ENCODE data around the gene FRG2C. TPM values are rescaled to one million over a fixed set of nuclear protein-coding genes. Genes with fewer than 3 reads are reported as not detected.

The FRG2C gene
- total RNA-seq, 1 experiment from 2014 or later: 0.09 TPM

DNA sequence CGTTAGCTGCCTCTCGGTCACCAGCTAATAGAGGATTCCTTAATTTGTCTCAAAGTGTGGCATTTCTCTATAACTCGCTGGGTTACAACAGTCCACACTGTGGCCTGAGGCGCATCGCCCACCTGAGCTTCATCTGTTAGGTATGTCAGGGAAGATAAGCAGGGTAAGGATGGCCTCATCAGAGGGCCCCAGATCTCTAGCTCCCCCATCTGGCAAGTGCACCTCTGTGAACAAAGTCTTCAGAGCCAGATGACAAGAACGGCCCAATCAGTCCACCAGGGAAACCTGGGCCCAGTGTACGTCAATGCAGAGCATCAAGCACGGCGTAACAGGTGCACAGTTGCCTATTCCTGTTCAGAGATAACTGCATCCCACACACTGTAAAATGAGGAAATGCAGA, 23.2 kb downstream of the FRG2C start (continued):
- TF ChIP-seq, protein P1, sequence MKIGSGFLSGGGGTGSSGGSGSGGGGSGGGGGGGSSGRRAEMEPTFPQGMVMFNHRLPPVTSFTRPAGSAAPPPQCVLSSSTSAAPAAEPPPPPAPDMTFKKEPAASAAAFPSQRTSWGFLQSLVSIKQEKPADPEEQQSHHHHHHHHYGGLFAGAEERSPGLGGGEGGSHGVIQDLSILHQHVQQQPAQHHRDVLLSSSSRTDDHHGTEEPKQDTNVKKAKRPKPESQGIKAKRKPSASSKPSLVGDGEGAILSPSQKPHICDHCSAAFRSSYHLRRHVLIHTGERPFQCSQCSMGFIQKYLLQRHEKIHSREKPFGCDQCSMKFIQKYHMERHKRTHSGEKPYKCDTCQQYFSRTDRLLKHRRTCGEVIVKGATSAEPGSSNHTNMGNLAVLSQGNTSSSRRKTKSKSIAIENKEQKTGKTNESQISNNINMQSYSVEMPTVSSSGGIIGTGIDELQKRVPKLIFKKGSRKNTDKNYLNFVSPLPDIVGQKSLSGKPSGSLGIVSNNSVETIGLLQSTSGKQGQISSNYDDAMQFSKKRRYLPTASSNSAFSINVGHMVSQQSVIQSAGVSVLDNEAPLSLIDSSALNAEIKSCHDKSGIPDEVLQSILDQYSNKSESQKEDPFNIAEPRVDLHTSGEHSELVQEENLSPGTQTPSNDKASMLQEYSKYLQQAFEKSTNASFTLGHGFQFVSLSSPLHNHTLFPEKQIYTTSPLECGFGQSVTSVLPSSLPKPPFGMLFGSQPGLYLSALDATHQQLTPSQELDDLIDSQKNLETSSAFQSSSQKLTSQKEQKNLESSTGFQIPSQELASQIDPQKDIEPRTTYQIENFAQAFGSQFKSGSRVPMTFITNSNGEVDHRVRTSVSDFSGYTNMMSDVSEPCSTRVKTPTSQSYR (CRISPR knock-in tag; IDR thresholded peaks at IDR 0.05): no peak
- TF ChIP-seq, protein P2, sequence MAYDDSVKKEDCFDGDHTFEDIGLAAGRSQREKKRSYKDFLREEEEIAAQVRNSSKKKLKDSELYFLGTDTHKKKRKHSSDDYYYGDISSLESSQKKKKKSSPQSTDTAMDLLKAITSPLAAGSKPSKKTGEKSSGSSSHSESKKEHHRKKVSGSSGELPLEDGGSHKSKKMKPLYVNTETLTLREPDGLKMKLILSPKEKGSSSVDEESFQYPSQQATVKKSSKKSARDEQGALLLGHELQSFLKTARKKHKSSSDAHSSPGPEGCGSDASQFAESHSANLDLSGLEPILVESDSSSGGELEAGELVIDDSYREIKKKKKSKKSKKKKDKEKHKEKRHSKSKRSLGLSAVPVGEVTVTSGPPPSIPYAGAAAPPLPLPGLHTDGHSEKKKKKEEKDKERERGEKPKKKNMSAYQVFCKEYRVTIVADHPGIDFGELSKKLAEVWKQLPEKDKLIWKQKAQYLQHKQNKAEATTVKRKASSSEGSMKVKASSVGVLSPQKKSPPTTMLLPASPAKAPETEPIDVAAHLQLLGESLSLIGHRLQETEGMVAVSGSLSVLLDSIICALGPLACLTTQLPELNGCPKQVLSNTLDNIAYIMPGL (CRISPR knock-in tag; IDR thresholded peaks at IDR 0.05): no peak
- TF ChIP-seq SMAD3 (CRISPR knock-in tag; IDR thresholded peaks at IDR 0.05; ENCODE audit: borderline replicate concordance) (no peak), NFE2L1 (CRISPR knock-in tag; IDR thresholded peaks at IDR 0.05) (no peak)
- TF ChIP-seq, protein P3, sequence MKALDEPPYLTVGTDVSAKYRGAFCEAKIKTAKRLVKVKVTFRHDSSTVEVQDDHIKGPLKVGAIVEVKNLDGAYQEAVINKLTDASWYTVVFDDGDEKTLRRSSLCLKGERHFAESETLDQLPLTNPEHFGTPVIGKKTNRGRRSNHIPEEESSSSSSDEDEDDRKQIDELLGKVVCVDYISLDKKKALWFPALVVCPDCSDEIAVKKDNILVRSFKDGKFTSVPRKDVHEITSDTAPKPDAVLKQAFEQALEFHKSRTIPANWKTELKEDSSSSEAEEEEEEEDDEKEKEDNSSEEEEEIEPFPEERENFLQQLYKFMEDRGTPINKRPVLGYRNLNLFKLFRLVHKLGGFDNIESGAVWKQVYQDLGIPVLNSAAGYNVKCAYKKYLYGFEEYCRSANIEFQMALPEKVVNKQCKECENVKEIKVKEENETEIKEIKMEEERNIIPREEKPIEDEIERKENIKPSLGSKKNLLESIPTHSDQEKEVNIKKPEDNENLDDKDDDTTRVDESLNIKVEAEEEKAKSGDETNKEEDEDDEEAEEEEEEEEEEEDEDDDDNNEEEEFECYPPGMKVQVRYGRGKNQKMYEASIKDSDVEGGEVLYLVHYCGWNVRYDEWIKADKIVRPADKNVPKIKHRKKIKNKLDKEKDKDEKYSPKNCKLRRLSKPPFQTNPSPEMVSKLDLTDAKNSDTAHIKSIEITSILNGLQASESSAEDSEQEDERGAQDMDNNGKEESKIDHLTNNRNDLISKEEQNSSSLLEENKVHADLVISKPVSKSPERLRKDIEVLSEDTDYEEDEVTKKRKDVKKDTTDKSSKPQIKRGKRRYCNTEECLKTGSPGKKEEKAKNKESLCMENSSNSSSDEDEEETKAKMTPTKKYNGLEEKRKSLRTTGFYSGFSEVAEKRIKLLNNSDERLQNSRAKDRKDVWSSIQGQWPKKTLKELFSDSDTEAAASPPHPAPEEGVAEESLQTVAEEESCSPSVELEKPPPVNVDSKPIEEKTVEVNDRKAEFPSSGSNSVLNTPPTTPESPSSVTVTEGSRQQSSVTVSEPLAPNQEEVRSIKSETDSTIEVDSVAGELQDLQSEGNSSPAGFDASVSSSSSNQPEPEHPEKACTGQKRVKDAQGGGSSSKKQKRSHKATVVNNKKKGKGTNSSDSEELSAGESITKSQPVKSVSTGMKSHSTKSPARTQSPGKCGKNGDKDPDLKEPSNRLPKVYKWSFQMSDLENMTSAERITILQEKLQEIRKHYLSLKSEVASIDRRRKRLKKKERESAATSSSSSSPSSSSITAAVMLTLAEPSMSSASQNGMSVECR (CRISPR knock-in tag; IDR thresholded peaks at IDR 0.05; ENCODE audit: borderline replicate concordance): no peak

GRCh38 chr3:75692061-75692460, 27.9 kb downstream of the FRG2C start:
- CTCF ChIA-PET: no interaction called here
- Mint-ChIP-seq H3K4me3 (no peak overlapping the region), H3K4me1 (no peaks in the 10 kb centered on the region), H3K36me3 (peaks cover 31% of the 10 kb centered on the region), H3K27me3 (ENCODE audit: low read depth) (no peaks in the 10 kb centered on the region), H3K9me3 (peaks cover 10% of the 10 kb centered on the region), H3K27ac (no peak overlapping the region)
- POLR2A ChIA-PET: no interaction called here
- no peak for DNase-seq (ENCODE audit: low spot score)
- ATAC-seq: no peak
- no peak for TF ChIP-seq TP53 (CRISPR knock-in tag; IDR thresholded peaks at IDR 0.05)
- TF ChIP-seq ZBTB21 (CRISPR knock-in tag; IDR thresholded peaks at IDR 0.05; ENCODE audit: borderline replicate concordance): no peak
- no peak for TF ChIP-seq ZNF416 (CRISPR knock-in tag; IDR thresholded peaks at IDR 0.05)
- TF ChIP-seq ZNF425 (CRISPR knock-in tag; conservative IDR thresholded peaks at IDR 0.05): no peak
- TF ChIP-seq JUN (CRISPR knock-in tag; IDR thresholded peaks at IDR 0.05): no peak
- TF ChIP-seq, protein P4, sequence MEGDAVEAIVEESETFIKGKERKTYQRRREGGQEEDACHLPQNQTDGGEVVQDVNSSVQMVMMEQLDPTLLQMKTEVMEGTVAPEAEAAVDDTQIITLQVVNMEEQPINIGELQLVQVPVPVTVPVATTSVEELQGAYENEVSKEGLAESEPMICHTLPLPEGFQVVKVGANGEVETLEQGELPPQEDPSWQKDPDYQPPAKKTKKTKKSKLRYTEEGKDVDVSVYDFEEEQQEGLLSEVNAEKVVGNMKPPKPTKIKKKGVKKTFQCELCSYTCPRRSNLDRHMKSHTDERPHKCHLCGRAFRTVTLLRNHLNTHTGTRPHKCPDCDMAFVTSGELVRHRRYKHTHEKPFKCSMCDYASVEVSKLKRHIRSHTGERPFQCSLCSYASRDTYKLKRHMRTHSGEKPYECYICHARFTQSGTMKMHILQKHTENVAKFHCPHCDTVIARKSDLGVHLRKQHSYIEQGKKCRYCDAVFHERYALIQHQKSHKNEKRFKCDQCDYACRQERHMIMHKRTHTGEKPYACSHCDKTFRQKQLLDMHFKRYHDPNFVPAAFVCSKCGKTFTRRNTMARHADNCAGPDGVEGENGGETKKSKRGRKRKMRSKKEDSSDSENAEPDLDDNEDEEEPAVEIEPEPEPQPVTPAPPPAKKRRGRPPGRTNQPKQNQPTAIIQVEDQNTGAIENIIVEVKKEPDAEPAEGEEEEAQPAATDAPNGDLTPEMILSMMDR (IDR thresholded peaks at IDR 0.05): no peak
- TF ChIP-seq, protein P5, sequence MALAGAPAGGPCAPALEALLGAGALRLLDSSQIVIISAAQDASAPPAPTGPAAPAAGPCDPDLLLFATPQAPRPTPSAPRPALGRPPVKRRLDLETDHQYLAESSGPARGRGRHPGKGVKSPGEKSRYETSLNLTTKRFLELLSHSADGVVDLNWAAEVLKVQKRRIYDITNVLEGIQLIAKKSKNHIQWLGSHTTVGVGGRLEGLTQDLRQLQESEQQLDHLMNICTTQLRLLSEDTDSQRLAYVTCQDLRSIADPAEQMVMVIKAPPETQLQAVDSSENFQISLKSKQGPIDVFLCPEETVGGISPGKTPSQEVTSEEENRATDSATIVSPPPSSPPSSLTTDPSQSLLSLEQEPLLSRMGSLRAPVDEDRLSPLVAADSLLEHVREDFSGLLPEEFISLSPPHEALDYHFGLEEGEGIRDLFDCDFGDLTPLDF (CRISPR knock-in tag; IDR thresholded peaks at IDR 0.05): no peak
- no peak for TF ChIP-seq RELA (CRISPR knock-in tag; IDR thresholded peaks at IDR 0.05; ENCODE audit: borderline replicate concordance)
- TF ChIP-seq PREB (CRISPR knock-in tag; IDR thresholded peaks at IDR 0.05; ENCODE audit: borderline replicate concordance): no peak
- TF ChIP-seq, protein P6, sequence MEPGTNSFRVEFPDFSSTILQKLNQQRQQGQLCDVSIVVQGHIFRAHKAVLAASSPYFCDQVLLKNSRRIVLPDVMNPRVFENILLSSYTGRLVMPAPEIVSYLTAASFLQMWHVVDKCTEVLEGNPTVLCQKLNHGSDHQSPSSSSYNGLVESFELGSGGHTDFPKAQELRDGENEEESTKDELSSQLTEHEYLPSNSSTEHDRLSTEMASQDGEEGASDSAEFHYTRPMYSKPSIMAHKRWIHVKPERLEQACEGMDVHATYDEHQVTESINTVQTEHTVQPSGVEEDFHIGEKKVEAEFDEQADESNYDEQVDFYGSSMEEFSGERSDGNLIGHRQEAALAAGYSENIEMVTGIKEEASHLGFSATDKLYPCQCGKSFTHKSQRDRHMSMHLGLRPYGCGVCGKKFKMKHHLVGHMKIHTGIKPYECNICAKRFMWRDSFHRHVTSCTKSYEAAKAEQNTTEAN (CRISPR knock-in tag; IDR thresholded peaks at IDR 0.05): no peak
- no peak for TF ChIP-seq CREM (CRISPR knock-in tag; IDR thresholded peaks at IDR 0.05)

All from WTC11 (cell line).